ENCODE data around the gene THOC7. TPM values are rescaled to one million over a fixed set of nuclear protein-coding genes. Genes with fewer than 3 reads are reported as not detected.

THOC7 gene
- total and polyA plus RNA-seq, 12 donors, result 34.8 to 144 (median 65.7) TPM

- no peaks in the 10 kb centered on the region for H3K27me3 ChIP-seq
- no peak overlapping the region for H3K27ac ChIP-seq
- no peak overlapping the region for H3K4me3 ChIP-seq
- H3K36me3 ChIP-seq (replicated peaks in 1 of 2), result no peaks in the 10 kb centered on the region
- intact Hi-C loops (cut with DNase I), result loop anchor here (10.0 kb wide), 1 partner anchor 85 kb away; no protein-coding TSS in a partner anchor
- H3K4me1 ChIP-seq (replicated peaks in 1 of 2), result peaks cover 12 to 35% of the 10 kb centered on the region in 2 donors
- no peak for TF ChIP-seq POLR2A (IDR thresholded peaks at IDR 0.05)
- TF ChIP-seq, protein P1, sequence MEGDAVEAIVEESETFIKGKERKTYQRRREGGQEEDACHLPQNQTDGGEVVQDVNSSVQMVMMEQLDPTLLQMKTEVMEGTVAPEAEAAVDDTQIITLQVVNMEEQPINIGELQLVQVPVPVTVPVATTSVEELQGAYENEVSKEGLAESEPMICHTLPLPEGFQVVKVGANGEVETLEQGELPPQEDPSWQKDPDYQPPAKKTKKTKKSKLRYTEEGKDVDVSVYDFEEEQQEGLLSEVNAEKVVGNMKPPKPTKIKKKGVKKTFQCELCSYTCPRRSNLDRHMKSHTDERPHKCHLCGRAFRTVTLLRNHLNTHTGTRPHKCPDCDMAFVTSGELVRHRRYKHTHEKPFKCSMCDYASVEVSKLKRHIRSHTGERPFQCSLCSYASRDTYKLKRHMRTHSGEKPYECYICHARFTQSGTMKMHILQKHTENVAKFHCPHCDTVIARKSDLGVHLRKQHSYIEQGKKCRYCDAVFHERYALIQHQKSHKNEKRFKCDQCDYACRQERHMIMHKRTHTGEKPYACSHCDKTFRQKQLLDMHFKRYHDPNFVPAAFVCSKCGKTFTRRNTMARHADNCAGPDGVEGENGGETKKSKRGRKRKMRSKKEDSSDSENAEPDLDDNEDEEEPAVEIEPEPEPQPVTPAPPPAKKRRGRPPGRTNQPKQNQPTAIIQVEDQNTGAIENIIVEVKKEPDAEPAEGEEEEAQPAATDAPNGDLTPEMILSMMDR (IDR thresholded peaks at IDR 0.05), result no peak
- WGBS, 4 donors, result 95 to 97% (median 96%) methylated on average over 4 of the region's 4 CpGs
- no peak for DNase-seq
- H3K9me3 ChIP-seq (replicated peaks in 1 of 3), result no peaks in the 10 kb centered on the region
Observed at GRCh38 chr3:63910001-63910400, 46.4 kb upstream of the THOC7 start.

DNA sequence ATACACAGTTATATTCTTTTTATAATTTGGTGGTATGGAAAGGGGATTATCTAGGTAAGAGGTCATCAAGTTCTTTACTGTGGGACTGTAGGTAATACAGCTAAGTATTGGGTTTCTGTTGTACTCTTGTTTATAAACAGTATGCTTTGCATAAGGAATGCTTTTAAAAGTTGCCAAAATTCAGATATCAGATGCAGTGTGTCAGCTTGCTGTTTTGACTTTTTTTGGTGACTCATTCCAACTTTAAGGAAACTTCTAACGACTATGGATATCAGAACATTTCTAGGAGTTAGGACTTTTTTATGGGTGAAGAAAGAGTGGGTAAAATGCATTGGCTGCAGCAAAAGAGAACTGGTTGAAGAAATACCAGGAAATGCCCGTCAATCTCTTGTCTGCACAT is 45.8 kb upstream of the THOC7 start:
- WGBS, 4 donors, result 54 to 69% (median 58%) methylated on average over 2 of the region's 2 CpGs
- Histone ChIP-seq H3K4me3 (no peak overlapping the region), H3K27ac (no peak overlapping the region), H3K27me3 (no peaks in the 10 kb centered on the region), H3K4me1 (replicated peaks in 1 of 2) (peaks cover 12 to 37% of the 10 kb centered on the region in 2 donors), H3K9me3 (replicated peaks in 1 of 3) (no peaks in the 10 kb centered on the region), H3K36me3 (replicated peaks in 1 of 2) (no peaks in the 10 kb centered on the region)
- no peak for TF ChIP-seq POLR2A (IDR thresholded peaks at IDR 0.05)
- TF ChIP-seq, protein P1 (IDR thresholded peaks at IDR 0.05), result no peak
- intact Hi-C loops (cut with DNase I), result loop anchor here in 1 of 2 donors (2.0 kb wide), 1 partner anchor 45 kb away; no protein-coding TSS in a partner anchor
- DNase-seq, result no peak

DNA sequence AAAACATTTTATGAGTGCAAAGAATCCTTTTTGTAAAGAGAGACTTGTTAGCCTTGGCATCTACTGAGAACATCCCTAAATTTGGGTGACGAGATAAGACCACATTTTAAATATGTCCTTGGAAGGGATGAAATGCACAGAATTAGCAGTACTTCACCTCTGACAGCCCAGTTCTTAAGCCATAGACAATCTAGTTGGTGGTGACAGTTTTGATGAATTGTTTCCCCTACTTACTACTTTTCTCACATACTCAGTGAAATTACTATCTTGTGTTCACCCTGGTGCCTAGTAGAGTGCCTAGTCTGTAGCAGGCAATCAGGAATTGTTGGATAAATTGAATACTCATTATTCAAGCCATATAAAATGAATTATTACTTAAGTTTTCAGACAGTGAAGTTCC is 45.2 kb upstream of the THOC7 start:
- DNase-seq, result no peak
- TF ChIP-seq, protein P1 (IDR thresholded peaks at IDR 0.05), result no peak
- no peak for TF ChIP-seq POLR2A (IDR thresholded peaks at IDR 0.05)
- Histone ChIP-seq H3K36me3 (replicated peaks in 1 of 2) (no peaks in the 10 kb centered on the region), H3K27me3 (no peaks in the 10 kb centered on the region), H3K4me1 (replicated peaks in 1 of 2) (peaks cover 6 to 30% of the 10 kb centered on the region in 2 donors), H3K9me3 (replicated peaks in 1 of 3) (no peaks in the 10 kb centered on the region), H3K27ac (peak overlapping the region in 1 of 5 donors; percentile 6), H3K4me3 (no peak overlapping the region)
- WGBS, 4 donors, result 53 to 79% (median 67%) methylated on average over 1 of the region's 1 CpG
- intact Hi-C loops (cut with DNase I), result loop anchor here in 1 of 2 donors (2.0 kb wide), 1 partner anchor 44 kb away; no protein-coding TSS in a partner anchor

- Histone ChIP-seq H3K4me3 (no peak overlapping the region), H3K36me3 (replicated peaks in 1 of 2) (no peaks in the 10 kb centered on the region), H3K27me3 (no peaks in the 10 kb centered on the region), H3K27ac (peak overlapping the region in 1 of 5 donors; percentile 6), H3K9me3 (replicated peaks in 1 of 3) (no peaks in the 10 kb centered on the region), H3K4me1 (replicated peaks in 1 of 2) (peaks cover 2 to 24% of the 10 kb centered on the region in 2 donors)
- DNase-seq, result no peak
- 38 to 50% (median 43%) methylated on average over 2 of the region's 2 CpGs for WGBS, 4 donors
- TF ChIP-seq, protein P1 (IDR thresholded peaks at IDR 0.05), result peak in 5 of 6 experiments; percentile 13 to 31 (median 27)
- no peak for TF ChIP-seq POLR2A (IDR thresholded peaks at IDR 0.05)
- intact Hi-C loops (cut with DNase I), result loop anchor here in 1 of 2 donors (2.0 kb wide), 1 partner anchor 43 kb away; no protein-coding TSS in a partner anchor
Observed at GRCh38 chr3:63908081-63908736, 44.6 kb upstream of the THOC7 start.

Measured in adrenal gland (tissue), 12 donors.